Renal pelvis (tissue), 4 donors: Measurements from ENCODE around the gene ENPP3. TPM values are rescaled to one million over a fixed set of nuclear protein-coding genes. Genes with fewer than 3 reads are reported as not detected.

Source experiments
- DNase-seq: peaks from one replicate; pipeline ENCODE4 v3.0.0-alpha.2; 2013
- polyA plus RNA-seq, 3 donors: library from polyadenylated mRNA; unstranded; fragments of 120-200 nt; gene quantifications; one replicate each; pipeline ENCODE4 v1.2.1, GENCODE V29; 2013; ENCODE audit not compliant: insufficient read length in 3 of 3

Gene ENPP3
- polyA plus RNA-seq, 3 donors, result 5.1 to 12.8 (median 11.3) TPM

GRCh38 chr6:131765081-131765803 is 128.1 kb downstream of the ENPP3 start:
- DNase-seq, result no peak

DNA sequence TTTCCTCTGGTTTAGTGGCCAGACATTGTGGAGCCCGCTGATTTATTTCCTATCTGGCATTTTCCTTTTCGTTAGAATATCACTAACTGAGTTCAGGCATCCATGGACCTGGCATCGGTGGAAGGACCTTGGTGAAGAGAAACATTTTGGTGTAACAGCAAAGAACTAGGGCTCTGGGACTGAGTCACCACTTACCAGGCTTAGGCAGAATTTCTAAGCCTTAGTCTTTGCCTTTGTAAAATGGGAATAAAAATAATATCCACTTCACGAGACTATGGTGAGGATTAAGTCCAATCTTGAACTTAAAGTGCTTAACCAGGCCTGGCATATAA is 128.7 kb downstream of the ENPP3 start:
- no peak for DNase-seq

GRCh38 chr6:131766631-131767030 is 129.5 kb downstream of the ENPP3 start:
- DNase-seq, result no peak

DNA sequence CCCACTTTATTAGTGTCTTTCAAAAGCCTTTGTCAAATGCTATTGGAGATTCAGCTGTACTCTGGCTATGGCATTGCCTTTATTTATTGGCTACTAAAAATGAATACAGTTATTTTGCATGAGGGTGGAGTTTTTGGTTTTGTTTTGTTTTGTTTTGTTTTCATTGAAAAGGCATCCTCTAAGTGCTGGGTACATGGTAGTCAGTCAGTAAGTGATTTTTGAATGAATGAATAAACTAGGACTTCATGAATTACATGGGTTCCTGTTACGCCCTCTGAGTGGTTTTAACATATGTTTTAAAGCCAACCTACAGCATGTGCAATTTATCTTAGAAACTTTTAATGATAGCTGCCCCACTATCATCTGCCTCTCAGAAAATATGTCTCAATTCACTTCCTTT is 131.9 kb downstream of the ENPP3 start:
- DNase-seq, result no peak

DNA sequence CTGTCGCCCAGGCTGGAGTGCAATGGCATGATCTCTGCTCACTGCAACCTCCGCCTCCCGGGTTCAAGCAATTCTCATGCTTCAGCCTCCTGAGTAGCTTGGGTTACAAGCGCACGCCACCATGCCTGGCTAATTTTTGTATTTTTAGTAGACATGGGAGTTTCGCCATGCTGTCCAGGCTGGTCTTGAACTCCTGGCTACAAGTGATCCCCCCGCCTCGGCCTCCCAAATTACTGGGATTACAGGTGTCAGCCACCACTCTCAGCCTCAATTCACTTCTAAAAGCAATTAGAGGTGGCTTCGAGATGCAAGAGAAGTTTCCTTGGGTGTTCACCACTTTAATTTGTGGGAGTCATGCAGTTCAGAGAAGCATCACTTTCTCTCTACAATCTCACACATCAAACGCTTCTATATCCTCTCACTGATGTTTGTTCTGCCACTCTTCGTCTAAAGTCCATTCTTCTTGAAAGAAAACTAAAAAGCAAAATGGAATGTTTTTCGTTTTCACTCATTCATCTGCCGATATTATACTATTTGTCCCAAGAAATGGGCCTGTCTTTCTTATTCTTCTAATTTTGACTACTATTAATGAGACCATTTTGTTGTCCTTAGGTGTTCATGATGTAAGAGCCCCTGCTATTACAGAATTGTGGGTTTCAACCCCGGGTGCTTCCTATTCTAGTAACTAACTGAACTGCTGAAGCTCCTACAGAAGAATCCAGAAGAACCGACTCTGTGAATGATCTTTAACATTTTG is 132.5 kb downstream of the ENPP3 start:
- DNase-seq, result no peak

DNA sequence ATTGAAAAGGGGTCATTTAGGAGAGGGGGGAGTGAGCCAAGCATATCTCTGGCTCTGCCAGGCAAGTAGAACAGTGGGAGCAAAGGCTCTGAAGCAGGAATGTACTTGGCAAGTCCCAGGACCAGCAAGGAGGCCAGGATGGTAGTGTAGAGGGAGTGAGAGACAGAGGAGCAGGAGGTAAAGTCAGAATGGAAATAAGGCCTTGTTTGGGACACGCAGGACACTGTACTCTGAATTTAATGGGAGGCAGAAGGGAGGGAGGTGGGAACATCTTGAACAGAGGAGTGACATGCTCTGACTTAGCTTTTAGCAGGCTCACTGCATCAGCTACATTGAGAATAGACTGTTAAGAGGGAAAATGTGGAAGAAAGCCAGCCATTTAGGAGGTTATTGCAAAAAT is 133.7 kb downstream of the ENPP3 start:
- DNase-seq, result no peak

DNA sequence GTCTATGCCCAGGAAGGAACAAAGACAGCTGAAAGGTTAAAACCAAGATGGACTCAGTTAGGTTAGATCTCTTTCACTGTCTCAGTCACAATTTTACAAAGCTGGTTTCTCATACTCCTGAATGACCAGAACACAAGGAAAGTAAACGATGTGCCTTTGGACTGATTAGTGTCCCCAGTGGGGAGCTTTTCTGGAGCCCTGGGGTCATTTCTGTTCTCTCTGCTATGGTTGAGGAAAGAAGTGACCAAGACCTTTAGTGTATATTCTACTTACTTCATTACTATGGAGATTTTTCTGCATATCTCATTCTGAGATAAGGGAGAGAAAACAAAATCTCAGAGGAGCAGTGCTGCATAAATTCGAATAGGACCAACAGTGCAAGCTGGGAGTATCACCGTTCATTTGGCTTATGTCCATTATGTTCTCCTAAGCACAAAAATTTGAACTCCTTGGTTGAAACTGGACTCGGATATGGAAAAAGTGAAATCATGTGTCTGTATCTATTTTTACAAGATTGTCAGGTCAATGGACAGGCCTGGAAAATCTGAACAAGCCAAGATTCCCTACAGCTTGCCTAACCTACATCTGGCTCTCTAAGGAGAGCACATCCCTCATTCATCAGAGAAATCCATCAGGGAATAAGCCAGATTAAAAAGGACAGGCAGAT is 136.3 kb downstream of the ENPP3 start:
- DNase-seq, result no peak

- DNase-seq, result no peak
Observed at GRCh38 chr6:131775886-131776285, 138.8 kb downstream of the ENPP3 start.

- no peak for DNase-seq
Observed at GRCh38 chr6:131776985-131777384, 139.9 kb downstream of the ENPP3 start.

- no peak for DNase-seq
Observed at GRCh38 chr6:131778169-131778568, 141.1 kb downstream of the ENPP3 start.

DNA sequence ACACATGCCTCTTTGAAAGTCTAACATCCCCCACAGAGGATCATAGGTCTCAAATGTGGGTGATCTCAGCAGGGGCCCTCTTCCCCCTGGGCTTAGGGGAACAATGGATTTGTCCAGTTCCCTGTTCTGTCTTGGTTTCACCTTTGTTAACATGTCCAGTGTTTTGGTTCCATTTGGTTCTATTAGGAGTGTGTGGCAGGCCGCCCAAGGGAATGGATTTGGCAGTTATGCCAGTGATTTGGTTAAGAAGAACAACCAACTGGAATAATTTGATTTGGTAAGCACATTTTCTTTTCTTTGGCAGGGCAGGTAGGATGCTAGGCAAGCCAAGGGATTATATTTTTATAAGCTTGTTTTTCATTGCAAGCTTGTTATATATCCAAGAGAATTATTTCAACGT is 142.2 kb downstream of the ENPP3 start:
- DNase-seq, result no peak

DNA sequence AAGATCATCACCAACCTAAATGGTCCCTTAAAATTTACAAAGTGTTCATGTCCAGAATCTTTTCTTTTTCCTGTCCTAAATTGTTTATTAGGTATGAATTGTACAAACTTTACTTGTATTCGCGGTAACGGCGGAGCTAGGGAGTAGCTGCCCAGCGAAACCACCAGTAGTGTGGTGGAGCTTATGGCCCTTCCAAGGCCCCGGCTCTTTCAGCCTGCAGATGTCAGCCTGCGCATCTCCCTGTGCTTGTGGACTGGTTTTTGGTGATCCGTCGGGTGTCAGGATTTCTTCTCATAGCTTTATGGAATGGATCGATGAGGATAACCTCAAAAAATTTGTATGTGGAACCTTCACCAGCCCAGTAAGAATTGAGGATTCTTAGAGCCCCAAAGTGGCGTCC is 143.5 kb downstream of the ENPP3 start:
- no peak for DNase-seq

DNA sequence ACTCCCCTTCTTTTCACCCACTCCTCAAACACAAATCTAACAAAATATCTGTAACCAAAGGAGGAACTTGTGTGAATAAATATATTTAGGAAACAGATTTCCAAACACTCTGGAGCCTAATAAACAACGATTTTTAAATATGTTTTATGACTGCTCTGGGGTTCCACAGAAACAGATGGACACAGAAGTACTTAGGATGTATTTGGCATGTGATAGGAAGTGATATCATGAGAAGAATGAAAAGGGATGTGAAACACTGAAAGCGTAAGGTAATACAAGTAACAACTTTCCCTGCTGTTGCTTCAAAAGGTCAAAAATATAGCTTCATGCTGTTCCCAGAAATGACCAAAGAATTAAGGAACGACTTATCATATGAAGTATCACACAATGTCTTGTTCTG is 144.6 kb downstream of the ENPP3 start:
- DNase-seq, result no peak

DNA sequence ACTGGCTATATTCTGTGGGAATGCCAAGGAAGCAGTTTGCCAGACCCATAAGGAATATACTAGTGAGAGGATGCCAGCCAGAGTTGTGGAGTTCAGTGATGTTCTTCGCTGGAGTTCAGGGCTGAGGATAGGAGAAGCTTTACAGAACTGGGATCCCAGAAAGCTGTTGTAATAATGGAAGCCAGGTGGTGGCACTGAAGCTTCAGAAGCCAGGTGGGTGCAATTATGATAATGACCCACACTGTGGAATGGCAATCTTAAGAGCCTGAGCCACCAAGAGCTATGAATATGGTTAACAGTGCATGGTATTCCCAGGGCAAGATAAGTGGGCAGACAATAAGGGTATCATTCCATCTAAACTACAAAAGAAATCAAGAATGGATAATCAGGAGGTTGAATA is 145.7 kb downstream of the ENPP3 start:
- no peak for DNase-seq

GRCh38 chr6:131784561-131784960 is 147.5 kb downstream of the ENPP3 start:
- no peak for DNase-seq

DNA sequence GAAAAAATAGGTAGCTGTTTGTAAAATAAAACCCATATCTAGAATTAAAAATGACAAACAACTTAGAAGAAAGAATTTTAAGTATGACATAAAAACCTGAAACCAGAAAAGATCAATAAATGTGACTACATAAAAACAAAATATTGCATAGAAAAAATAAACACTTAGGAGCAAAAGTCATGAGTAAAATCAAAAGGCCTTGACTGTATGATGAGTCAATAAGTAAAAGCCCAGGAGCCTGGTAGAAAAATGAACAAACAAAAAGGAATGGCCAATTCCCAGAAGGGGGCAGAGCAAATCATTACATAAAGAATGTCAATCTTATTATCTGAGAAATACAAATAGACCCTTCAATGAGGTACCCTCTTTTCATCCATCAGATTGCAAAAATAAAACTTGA is 150.0 kb downstream of the ENPP3 start:
- DNase-seq, result no peak

DNA sequence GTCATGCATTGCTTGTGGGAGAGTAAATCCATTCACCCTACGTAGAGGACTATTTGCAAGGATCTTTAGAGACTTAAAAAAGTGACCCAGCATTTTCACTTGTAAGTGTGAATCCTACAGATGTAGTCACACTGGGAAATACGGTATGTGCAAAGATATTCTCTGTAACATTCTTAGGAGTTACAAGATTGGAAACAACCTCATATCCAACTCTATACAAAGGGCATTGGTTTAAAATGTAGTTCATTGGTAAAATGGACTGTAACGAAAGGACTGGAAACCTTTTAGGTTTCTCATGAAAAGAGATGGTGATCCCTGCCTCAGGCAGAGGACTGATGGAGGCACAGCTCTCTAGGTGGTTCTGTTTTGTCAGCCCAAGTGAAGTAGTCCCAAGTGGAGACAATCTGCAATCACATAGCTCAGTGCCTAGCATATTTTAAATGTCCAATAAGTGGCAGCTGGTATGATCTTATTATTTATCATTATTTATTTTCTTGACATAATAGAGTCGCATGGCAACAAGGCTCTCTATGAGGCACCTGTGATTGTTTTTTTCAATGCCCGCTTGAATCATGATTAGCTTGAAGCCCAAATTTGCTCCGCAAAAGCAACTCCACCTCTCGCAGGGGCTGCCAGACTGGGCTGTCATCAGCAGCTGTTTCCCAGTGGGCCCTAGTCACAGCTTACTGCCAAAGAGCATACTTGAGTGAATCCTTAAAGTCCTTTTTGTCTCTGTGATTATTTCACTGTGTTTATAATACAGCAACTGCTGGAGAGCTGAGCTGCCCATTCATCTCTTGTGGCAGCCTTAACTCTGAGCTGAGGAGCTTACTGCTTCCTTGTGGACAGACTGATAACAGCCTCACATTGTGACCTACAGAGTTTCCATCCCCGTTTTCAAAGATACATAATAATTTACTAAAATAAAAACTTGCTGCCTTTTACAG is 150.9 kb downstream of the ENPP3 start:
- DNase-seq, result no peak

GRCh38 chr6:131789219-131789618 is 152.1 kb downstream of the ENPP3 start:
- DNase-seq, result no peak

DNA sequence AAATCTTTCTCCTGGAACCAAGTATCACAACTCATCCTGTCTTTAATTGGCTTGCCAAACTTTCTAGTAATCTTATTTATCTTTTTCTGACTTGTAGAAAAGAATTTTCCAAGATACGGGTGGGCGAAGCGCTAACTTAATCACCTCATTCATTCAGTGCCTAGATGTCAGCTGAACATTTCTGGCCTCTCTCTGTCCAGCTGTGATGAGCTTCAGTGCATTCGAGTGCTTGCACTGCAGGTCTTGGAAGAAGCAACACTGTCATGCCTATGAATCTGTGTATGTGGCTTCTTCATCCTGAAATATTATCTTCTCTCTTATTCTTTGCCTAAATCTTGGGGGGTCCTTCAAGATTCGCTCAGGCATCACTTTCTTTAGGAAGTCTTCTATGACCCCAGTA is 154.4 kb downstream of the ENPP3 start:
- no peak for DNase-seq

- DNase-seq, result no peak
Observed at GRCh38 chr6:131792091-131792496, 155.0 kb downstream of the ENPP3 start.

- no peak for DNase-seq
Observed at GRCh38 chr6:131795366-131795765, 158.3 kb downstream of the ENPP3 start.
